IMR-90 (cell line): ENCODE data around the gene RAP1GAP2. TPM values are rescaled to one million over a fixed set of nuclear protein-coding genes. Genes with fewer than 3 reads are reported as not detected.
"Not testable (repeated sequence)": the region's sequence is repeated elsewhere in the genome, so short reads cannot be mapped to it uniquely, and the experiment has no call there.

Experiments used
- ATAC-seq: fragments of 200-7000 bp; cut with Tn5 transposase; 2 replicates; pipeline ENCODE4 v1.9.1; 2020; ENCODE audit warnings: low read depth, mild to moderate bottlenecking, moderate library complexity
- BruUV-seq: library from RNA; stranded (reverse); fragments of 400-500 nt; replicated peaks from 2 replicates; lab custom pipeline; 2021; lab: Mats Ljungman, UMichigan
- CTCF ChIA-PET: fragments of 300-600 bp; formaldehyde crosslinking; extraction: SDS; loops from one replicate; lab custom pipeline; 2021; ENCODE audit warnings: antibody characterized with exemption; lab: Yijun Ruan, JAX
- POLR2A ChIA-PET: fragments of 300-600 bp; sonication (Branson Sonifier 250); formaldehyde crosslinking; loops from one replicate; lab custom pipeline; 2022; ENCODE audit warnings: antibody characterized with exemption; ENCODE audit not compliant: unreplicated experiment; lab: Charles Lee
- DNase-seq: peaks from one replicate; pipeline ENCODE4 v3.0.0; 2013
- H2AFZ ChIP-seq: replicated peaks from 2 replicates; pipeline ENCODE3; 2013; ENCODE audit warnings: low read length, mild to moderate bottlenecking; ENCODE audit not compliant: poor library complexity
- H2AK5ac ChIP-seq: 2 replicates; pipeline ENCODE4 v1.6.1; 2013; ENCODE audit warnings: low read depth, low read length, inconsistent platforms
- H2AK9ac ChIP-seq: replicated peaks from 2 replicates; pipeline ENCODE3; 2013; ENCODE audit warnings: mild to moderate bottlenecking, low read depth, low read length, moderate library complexity; ENCODE audit not compliant: poor library complexity
- H2BK120ac ChIP-seq: 2 replicates; pipeline ENCODE4 v1.6.1; 2013; ENCODE audit warnings: low read depth, low read length, inconsistent platforms
- H2BK15ac ChIP-seq: 3 replicates; pipeline ENCODE4 v1.6.1; 2013; ENCODE audit warnings: low read depth, low read length, inconsistent platforms
- H2BK20ac ChIP-seq: 2 replicates; pipeline ENCODE4 v1.6.1; 2013; ENCODE audit warnings: low read depth, mild to moderate bottlenecking, inconsistent platforms, low read length, moderate library complexity
- H2BK5ac ChIP-seq: 2 replicates; pipeline ENCODE4 v1.6.1; 2013; ENCODE audit warnings: mild to moderate bottlenecking, low read depth, low read length, inconsistent platforms; ENCODE audit not compliant: poor library complexity, severe bottlenecking
- H3K14ac ChIP-seq: replicated peaks from 2 replicates; pipeline ENCODE4 v1.6.1; 2013; ENCODE audit warnings: low read depth, low read length, inconsistent platforms
- H3K18ac ChIP-seq: 2 replicates; pipeline ENCODE4 v1.6.1; 2013; ENCODE audit warnings: low read depth, low read length, control low read depth
- H3K23ac ChIP-seq: 2 replicates; pipeline ENCODE4 v1.6.1; 2013; ENCODE audit warnings: low read depth, low read length, inconsistent platforms
- H3K27ac ChIP-seq: 2 replicates; pipeline ENCODE4 v1.5.1; 2013; ENCODE audit warnings: mild to moderate bottlenecking, control low read depth, low read length; ENCODE audit not compliant: insufficient read depth
- H3K27me3 ChIP-seq: 2 replicates; pipeline ENCODE4 v1.6.1; 2013; ENCODE audit warnings: low read length; ENCODE audit not compliant: control insufficient read depth, insufficient read depth
- H3K36me3 ChIP-seq: 2 replicates; pipeline ENCODE4 v1.6.1; 2013; ENCODE audit warnings: low read length, mixed read lengths; ENCODE audit not compliant: control insufficient read depth, insufficient read depth
- H3K4ac ChIP-seq: 2 replicates; pipeline ENCODE4 v1.6.1; 2013; ENCODE audit warnings: low read depth, low read length, inconsistent platforms
- H3K4me1 ChIP-seq: 2 replicates; pipeline ENCODE4 v1.6.1; 2013; ENCODE audit warnings: low read length, mixed read lengths; ENCODE audit not compliant: control insufficient read depth, insufficient read depth
- H3K4me2 ChIP-seq: 2 replicates; pipeline ENCODE4 v1.6.1; 2013; ENCODE audit warnings: low read depth, mild to moderate bottlenecking, control low read depth, low read length, moderate library complexity
- H3K4me3 ChIP-seq: 2 replicates; pipeline ENCODE4 v1.5.1; 2013; ENCODE audit warnings: low read depth, mild to moderate bottlenecking, control low read depth, low read length, moderate library complexity; ENCODE audit not compliant: insufficient read depth
- H3K56ac ChIP-seq: 2 replicates; pipeline ENCODE4 v1.6.1; 2013; ENCODE audit warnings: low read length, inconsistent platforms; ENCODE audit not compliant: insufficient read depth; ENCODE audit errors: extremely low read depth
- H3K79me1 ChIP-seq, 2 experiments: 2 replicates each; pipeline ENCODE4 v1.6.1; 2013; ENCODE audit warnings: low read length in 2 of 2, inconsistent platforms in 1 of 2, low read depth in 1 of 2
- H3K9ac ChIP-seq: 2 replicates; pipeline ENCODE4 v1.6.1; 2013; ENCODE audit warnings: low read depth, low read length, control low read depth
- H3K9me1 ChIP-seq: 2 replicates; pipeline ENCODE4 v1.6.1; 2013; ENCODE audit warnings: low read length, inconsistent platforms; ENCODE audit not compliant: insufficient read depth
- H3K9me3 ChIP-seq: 2 replicates; pipeline ENCODE4 v1.6.1; 2013; ENCODE audit warnings: low read length; ENCODE audit not compliant: control insufficient read depth, insufficient read depth
- H4K20me1 ChIP-seq: 2 replicates; pipeline ENCODE4 v1.6.1; 2013; ENCODE audit warnings: low read length, inconsistent platforms; ENCODE audit not compliant: insufficient read depth
- H4K5ac ChIP-seq: 2 replicates; pipeline ENCODE4 v1.6.1; 2013; ENCODE audit warnings: mild to moderate bottlenecking, low read depth, low read length, control low read depth
- H4K8ac ChIP-seq, 2 experiments: 2 replicates each; pipeline ENCODE4 v1.6.1; 2013; ENCODE audit warnings: low read depth in 2 of 2, low read length in 2 of 2, control low read depth in 1 of 2, inconsistent platforms in 1 of 2
- H4K91ac ChIP-seq: 2 replicates; pipeline ENCODE4 v1.6.1; 2013; ENCODE audit warnings: low read depth, low read length, inconsistent platforms; ENCODE audit not compliant: insufficient read depth
- CEBPB ChIP-seq: IDR thresholded peaks from 2 replicates; pipeline ENCODE4 v1.6.1; 2012; ENCODE audit warnings: low read depth, low read length, improper control_type of control experiment
- FOS ChIP-seq: fragments of 150-350 bp; IDR thresholded peaks from 2 replicates; pipeline ENCODE4 v1.6.1; 2016; ENCODE audit warnings: low read depth, low read length
- WGBS, 2 experiments: methylation state at CpG; one replicate each; pipeline versions ENCODE4 v1.1.5 to v1.1.7; 2013; ENCODE audit warnings: missing lambda C conversion rate in 2 of 2; ENCODE audit not compliant: insufficient read length in 1 of 2; ENCODE audit errors: extremely low coverage in 2 of 2; 5-methylcytosine and 5-hydroxymethylcytosine counted together
- dilution Hi-C: fragments of 300-500 bp; cut with HindIII; formaldehyde crosslinking; loops from one replicate; pipeline ENCODE4 v1.14.3; 2018; ENCODE audit warnings: low sequenced_read_pairs; ENCODE audit not compliant: unreplicated experiment
- in situ Hi-C: fragments of 300-500 bp; cut with MboI; formaldehyde crosslinking; loops from 3 replicates; pipeline ENCODE4 v1.14.3; 2019; ENCODE audit warnings: low sequenced_read_pairs, inconsistent platforms, mixed read lengths
- intact Hi-C: fragments of 100-400 bp; cut with micrococcal nuclease; formaldehyde crosslinking; loops from 2 replicates; pipeline ENCODE4 v1.10.0; 2022
- polyA plus RNA-seq, 3 experiments: library from polyadenylated mRNA; depleted of rRNA; stranded (reverse); fragments of >200 nt; gene quantifications; 2 replicates each; pipeline ENCODE4 v1.2.3, GENCODE V29; 2012; ENCODE audit warnings: low replicate concordance in 1 of 3
- total RNA-seq: library from RNA; depleted of rRNA; stranded (reverse); fragments of >200 nt; gene quantifications from 2 replicates; pipeline ENCODE4 v1.2.3, GENCODE V29; 2012

The RAP1GAP2 gene
- total and polyA plus RNA-seq, 2 of the 4 experiments (the other 2 are of a cell fraction), result 5.7 to 7.5 TPM

- H3K4me3 ChIP-seq, CTCF ChIA-PET, BruUV-seq, dilution Hi-C loops, H4K20me1 ChIP-seq, H3K9me3 ChIP-seq, H3K79me1 ChIP-seq, H3K56ac ChIP-seq, H3K36me3 ChIP-seq, intact Hi-C loops, H3K27me3 ChIP-seq, H2AFZ ChIP-seq, in situ Hi-C loops, POLR2A ChIA-PET, H3K9ac ChIP-seq, H3K4me2 ChIP-seq: not testable (repeated sequence)
- peak overlapping the region; percentile 95; the same call in 1 of the 2 replicates for H3K18ac ChIP-seq
- peak overlapping the region; percentile 83 to 97; a peak in 3 of 4 replicates for H4K8ac ChIP-seq
- H3K4me1 ChIP-seq, result peaks cover 14% of the 10 kb centered on the region
- peak; percentile 68 for TF ChIP-seq FOS
- peak; percentile 74 for TF ChIP-seq CEBPB
- 37 to 100% methylated on average over 1 to 6 of the region's 9 CpGs for WGBS, 2 experiments
- DNase-seq, result peak; percentile 83
- peak overlapping the region; percentile 89 for H2AK5ac ChIP-seq
- peak overlapping the region; percentile 99 for H2BK5ac ChIP-seq
- peaks cover 14% of the 10 kb centered on the region for H3K9me1 ChIP-seq
- peak overlapping the region; percentile 79; the same call in 1 of the 3 replicates for H2BK15ac ChIP-seq
- H3K14ac ChIP-seq, result peak overlapping the region; percentile 83
- H2AK9ac ChIP-seq, result peak overlapping the region; percentile 90
- H2BK20ac ChIP-seq, result peak overlapping the region; percentile 96; the same call in 1 of the 2 replicates
- peak overlapping the region; percentile 86 for H4K91ac ChIP-seq
- H2BK120ac ChIP-seq, result peak overlapping the region; percentile 97
- peak; percentile 35; the same call in 1 of the 2 replicates for ATAC-seq
- H3K27ac ChIP-seq, result peak overlapping the region; percentile 77
- H4K5ac ChIP-seq, result peak overlapping the region; percentile 93; the same call in 1 of the 2 replicates
- H3K4ac ChIP-seq, result peak overlapping the region; percentile 96
- peak overlapping the region; percentile 86; the same call in 1 of the 2 replicates for H3K23ac ChIP-seq
Observed at GRCh38 chr17:2998469-2998901, 202.2 kb downstream of the RAP1GAP2 start.
